Gastroesophageal sphincter (tissue), 4 donors: ENCODE results near the gene FBXL17. TPM values are rescaled to one million over a fixed set of nuclear protein-coding genes. Genes with fewer than 3 reads are reported as not detected.

Experiments used
- ATAC-seq: fragments of 150-250 bp; one replicate; pipeline ENCODE4 v1.9.1; 2016; ENCODE audit warnings: mild to moderate bottlenecking, moderate library complexity
- H3K27ac ChIP-seq, 4 donors: fragments of 200-600 bp; sonication (generic) in 3 of 4; 1 replicate in 3 of 4; 2 replicates in 1 of 4; pipeline ENCODE4 v1.5.1; 2016 to 2019
- H3K27me3 ChIP-seq: fragments of 200-600 bp; sonication (generic); one replicate; pipeline ENCODE4 v1.5.1; 2019
- H3K36me3 ChIP-seq, 2 donors: fragments of 200-600 bp; sonication (generic); one replicate each; pipeline ENCODE4 v1.5.1; 2019; ENCODE audit warnings: control low read depth in 1 of 2
- H3K4me1 ChIP-seq, 3 donors: fragments of 200-600 bp; sonication (generic); 1 replicate in 2 of 3; 2 replicates in 1 of 3; pipeline ENCODE4 v1.5.1; 2016 to 2019; ENCODE audit warnings: control low read depth in 2 of 3
- H3K4me3 ChIP-seq, 2 donors: fragments of 200-600 bp; sonication (generic); one replicate each; pipeline ENCODE4 v1.5.1; 2019; ENCODE audit warnings: mild to moderate bottlenecking in 1 of 2, moderate library complexity in 1 of 2
- H3K9me3 ChIP-seq, 3 donors: fragments of 200-600 bp; sonication (generic); one replicate each; pipeline ENCODE4 v1.5.1; 2017 to 2019; ENCODE audit warnings: control low read depth in 2 of 3
- CTCF ChIP-seq, 4 experiments: fragments of 200-600 bp in 2 of 4; fragments of 450-650 bp in 2 of 4; sonication (generic) in 1 of 4; IDR thresholded peaks; one replicate each; pipeline ENCODE4 v1.5.1; 2017 to 2019; ENCODE audit warnings: antibody characterized with exemption in 4 of 4, mild to moderate bottlenecking in 2 of 4, moderate library complexity in 2 of 4
- EP300 ChIP-seq: sonication (generic); formaldehyde crosslinking; IDR thresholded peaks from one replicate; pipeline ENCODE4 v1.6.1; 2017; ENCODE audit warnings: antibody characterized with exemption, mild to moderate bottlenecking
- POLR2A ChIP-seq, 2 donors: fragments of 450-650 bp; IDR thresholded peaks; one replicate each; pipeline ENCODE4 v1.6.1; 2017; ENCODE audit warnings: antibody characterized with exemption in 2 of 2, mild to moderate bottlenecking in 2 of 2, moderate library complexity in 1 of 2
- POLR2AphosphoS5 ChIP-seq: sonication (generic); formaldehyde crosslinking; IDR thresholded peaks from one replicate; pipeline ENCODE4 v1.6.1; 2017; ENCODE audit warnings: antibody characterized with exemption
- WGBS, 2 donors: methylation state at CpG; one replicate each; pipeline ENCODE4 v1.1.5; 2018; ENCODE audit warnings: low coverage in 1 of 2; 5-methylcytosine and 5-hydroxymethylcytosine counted together
- total RNA-seq, 4 donors: library from RNA; depleted of rRNA; stranded (reverse); fragments of >200 nt; gene quantifications; one replicate each; pipeline ENCODE4 v1.1.0, GENCODE V29; 2016

Gene FBXL17
- total RNA-seq, 4 donors from 2014 or later, result 15.3 to 25.5 (median 21.7) TPM

- H3K4me3 ChIP-seq, result no peak overlapping the region
These were observed 551.1 kb downstream of the FBXL17 start for GRCh38 chr5:107830750-107831149.

GRCh38 chr5:107826311-107827000 is 555.4 kb downstream of the FBXL17 start:
- Histone ChIP-seq H3K9me3 (peaks cover 0 to 10% (median 0%) of the 10 kb centered on the region in 3 donors), H3K27ac (no peak overlapping the region), H3K4me3 (no peak overlapping the region), H3K27me3 (peaks cover 5% of the 10 kb centered on the region), H3K36me3 (no peaks in the 10 kb centered on the region), H3K4me1 (no peaks in the 10 kb centered on the region)
- TF ChIP-seq EP300 (no peak), POLR2AphosphoS5 (no peak), POLR2A (IDR thresholded peaks at IDR 0.05) (no peak), CTCF (IDR thresholded peaks at IDR 0.05) (no peak)
- WGBS, 2 donors, result 67 to 80% methylated on average over 3 to 5 of the region's 6 CpGs
- no peak for ATAC-seq

More at GRCh38 chr5:107830750-107831149, 551.1 kb downstream of the FBXL17 start:
- Histone ChIP-seq H3K9me3 (no peaks in the 10 kb centered on the region), H3K27ac (no peak overlapping the region), H3K4me1 (no peaks in the 10 kb centered on the region), H3K27me3 (peaks cover 5% of the 10 kb centered on the region), H3K36me3 (no peaks in the 10 kb centered on the region)
- TF ChIP-seq POLR2AphosphoS5, result no peak
- no peak for TF ChIP-seq POLR2A (IDR thresholded peaks at IDR 0.05)
- no peak for TF ChIP-seq CTCF (IDR thresholded peaks at IDR 0.05)
- ATAC-seq, result no peak
- 74 to 100% methylated on average over 1 to 3 of the region's 6 CpGs for WGBS, 2 donors

- Histone ChIP-seq H3K27ac (no peak overlapping the region), H3K4me3 (no peak overlapping the region), H3K4me1 (no peaks in the 10 kb centered on the region), H3K27me3 (peaks cover 5% of the 10 kb centered on the region), H3K9me3 (peaks cover 0 to 10% (median 0%) of the 10 kb centered on the region in 3 donors), H3K36me3 (no peaks in the 10 kb centered on the region)
- no peak for ATAC-seq
- WGBS, 2 donors, result 56% methylated on average over 1 of the region's 1 CpG; no CpG with 5 or more reads in 1 of the 2 donors
- TF ChIP-seq EP300, result no peak
- TF ChIP-seq CTCF (IDR thresholded peaks at IDR 0.05), result no peak
These were observed 557.1 kb downstream of the FBXL17 start for GRCh38 chr5:107824821-107825220.

GRCh38 chr5:107821288-107821687 is 560.6 kb downstream of the FBXL17 start:
- Histone ChIP-seq H3K4me3 (no peak overlapping the region), H3K27me3 (peaks cover under 1% of the 10 kb centered on the region), H3K9me3 (peaks cover 0 to 10% (median 0%) of the 10 kb centered on the region in 3 donors), H3K27ac (no peak overlapping the region), H3K36me3 (no peaks in the 10 kb centered on the region), H3K4me1 (no peaks in the 10 kb centered on the region)
- WGBS, 2 donors, result 68% methylated on average over 2 of the region's 3 CpGs; no CpG with 5 or more reads in 1 of the 2 donors
- TF ChIP-seq POLR2AphosphoS5 (no peak), EP300 (no peak), CTCF (IDR thresholded peaks at IDR 0.05) (no peak), POLR2A (IDR thresholded peaks at IDR 0.05) (no peak)
- ATAC-seq, result no peak

GRCh38 chr5:107820429-107820828 is 561.5 kb downstream of the FBXL17 start:
- WGBS, 2 donors, result 70 to 84% methylated on average over 4 of the region's 4 CpGs
- Histone ChIP-seq H3K36me3 (no peaks in the 10 kb centered on the region), H3K4me3 (no peak overlapping the region), H3K9me3 (peaks cover 0 to 10% (median 0%) of the 10 kb centered on the region in 3 donors), H3K27me3 (no peaks in the 10 kb centered on the region), H3K4me1 (no peaks in the 10 kb centered on the region), H3K27ac (no peak overlapping the region)
- no peak for ATAC-seq
- no peak for TF ChIP-seq POLR2AphosphoS5
- no peak for TF ChIP-seq EP300
- TF ChIP-seq CTCF (IDR thresholded peaks at IDR 0.05), result no peak
- no peak for TF ChIP-seq POLR2A (IDR thresholded peaks at IDR 0.05)
